K562 (cell line): ENCODE data around the gene THOC5. TPM values are rescaled to one million over a fixed set of nuclear protein-coding genes. Genes with fewer than 3 reads are reported as not detected.

ENCODE experiments used
- ATAC-seq: fragments of 200-7000 bp; cut with Tn5 transposase; 3 replicates; pipeline ENCODE4 v1.9.1; 2020; ENCODE audit warnings: moderate library complexity
- BruUV-seq: library from RNA; stranded (reverse); fragments of 400-500 nt; replicated peaks from 2 replicates; lab custom pipeline; 2021; lab: Mats Ljungman, UMichigan
- CTCF ChIA-PET: fragments of 300-600 bp; formaldehyde crosslinking; extraction: SDS; loops from one replicate; lab custom pipeline; 2021; ENCODE audit warnings: low intra/inter-chr PET ratio; lab: Yijun Ruan, JAX
- POLR2A ChIA-PET: fragments of 300-600, 350-650 bp; sonication (Branson Sonifier 250); formaldehyde crosslinking; extraction: SDS; loops from one replicate; lab custom pipeline; 2021; ENCODE audit warnings: antibody characterized with exemption, inconsistent platforms; lab: Yijun Ruan, JAX
- DNase-seq, 4 experiments: peaks; one replicate each; pipeline versions ENCODE4 v3.0.0 to v3.0.0-alpha.2; 2011 to 2018; ENCODE audit warnings: low spot score in 3 of 4, mixed read lengths in 3 of 4; ENCODE audit errors: extremely low read depth in 1 of 4
- FAIRE-seq: peaks from 2 replicates; lab custom pipeline; 2011; peaks lifted over from hg19 to GRCh38; lab: Jason Lieb, UNC
- H2AFZ ChIP-seq: 2 replicates; pipeline ENCODE4 v1.6.0; 2011; ENCODE audit warnings: low read depth, low read length, control low read depth, inconsistent platforms
- H3K27ac ChIP-seq: fragments of 200-600 bp; 3 replicates; pipeline ENCODE4 v1.8.0; 2011; ENCODE audit warnings: low read depth, mild to moderate bottlenecking, control low read depth, inconsistent platforms, low read length, moderate library complexity, mixed read lengths; ENCODE audit errors: extremely low read depth
- H3K27me3 ChIP-seq, 2 experiments: fragments of 300-600 bp in 1 of 2; 2 replicates in 1 of 2; 3 replicates in 1 of 2; pipeline versions ENCODE4 v1.6.0 to v1.8.0; 2011; ENCODE audit warnings: inconsistent platforms in 2 of 2, low read length in 2 of 2, mild to moderate bottlenecking in 1 of 2, mixed read lengths in 1 of 2, moderate library complexity in 1 of 2; ENCODE audit not compliant: control insufficient read depth in 2 of 2, insufficient read depth in 2 of 2
- H3K36me3 ChIP-seq: fragments of 300-600 bp; 3 replicates; pipeline ENCODE4 v1.8.0; 2011; ENCODE audit warnings: mild to moderate bottlenecking, low read length, inconsistent platforms; ENCODE audit not compliant: control insufficient read depth, insufficient read depth
- H3K4me1 ChIP-seq, 2 experiments: fragments of 200-600 bp in 1 of 2; replicated peaks in 1 of 2; 2 replicates in 1 of 2; 3 replicates in 1 of 2; pipeline versions ENCODE4 v1.5.1 to v1.8.0; 2011; ENCODE audit warnings: inconsistent platforms in 2 of 2, low read length in 2 of 2, mild to moderate bottlenecking in 1 of 2, mixed read lengths in 1 of 2, moderate library complexity in 1 of 2; ENCODE audit not compliant: control insufficient read depth in 2 of 2, insufficient read depth in 2 of 2
- H3K4me2 ChIP-seq: 2 replicates; pipeline ENCODE4 v1.6.1; 2011; ENCODE audit warnings: low read length, control low read depth, inconsistent platforms, mixed read lengths; ENCODE audit not compliant: insufficient read depth
- H3K4me3 ChIP-seq: fragments of 200-600 bp; sonication (generic), shearing (Covaris generic); 2 replicates; pipeline ENCODE4 v1.5.1; 2016; ENCODE audit warnings: control low read depth, inconsistent platforms
- H3K79me2 ChIP-seq: fragments of 200-600 bp; 3 replicates; pipeline ENCODE4 v1.8.0; 2011; ENCODE audit warnings: low read length, inconsistent platforms; ENCODE audit not compliant: control insufficient read depth, insufficient read depth
- H3K9ac ChIP-seq, 2 experiments: 2 replicates each; pipeline versions ENCODE4 v1.6.0 to v1.6.1; 2011; ENCODE audit warnings: low read depth in 2 of 2, low read length in 2 of 2, control low read depth in 1 of 2, inconsistent platforms in 1 of 2, mild to moderate bottlenecking in 1 of 2, mixed read lengths in 1 of 2; ENCODE audit not compliant: insufficient read depth in 1 of 2
- H3K9me1 ChIP-seq: one replicate; pipeline ENCODE4 v1.6.0; 2011; ENCODE audit warnings: inconsistent platforms, mild to moderate bottlenecking, low read length, moderate library complexity; ENCODE audit not compliant: control insufficient read depth, insufficient read depth
- H3K9me3 ChIP-seq: replicated peaks from 2 replicates; pipeline ENCODE4 v1.5.1; 2011; ENCODE audit warnings: low read depth, low read length, inconsistent platforms; ENCODE audit not compliant: control insufficient read depth, insufficient read depth
- H4K20me1 ChIP-seq: replicated peaks from 2 replicates; pipeline ENCODE4 v1.6.1; 2011; ENCODE audit warnings: low read length, inconsistent platforms, mixed read lengths; ENCODE audit not compliant: control insufficient read depth, insufficient read depth
- C11orf30 ChIP-seq: fragments of 450-650 bp; IDR thresholded peaks from 2 replicates; pipeline ENCODE4 v1.6.1; 2016; ENCODE audit warnings: low read depth, mild to moderate bottlenecking
- CLOCK ChIP-seq: fragments of 250-450 bp; sonication (Bioruptor Pico); IDR thresholded peaks from 2 replicates; pipeline ENCODE4 v1.4.0; 2020; ENCODE audit warnings: mild to moderate bottlenecking, moderate library complexity, borderline replicate concordance
- MAFF ChIP-seq: IDR thresholded peaks from 2 replicates; pipeline ENCODE4 v1.6.1; 2012; ENCODE audit warnings: low read length, improper control_type of control experiment
- MAFG ChIP-seq: fragments of 450-650 bp; conservative IDR thresholded peaks from 2 replicates; pipeline ENCODE4 v1.6.1; 2016; ENCODE audit warnings: missing genetic modification characterization, missing compliant biosample characterization
- MAFK ChIP-seq: IDR thresholded peaks from 2 replicates; pipeline ENCODE4 v1.6.1; 2011; ENCODE audit warnings: low read length, improper control_type of control experiment
- NFE2 ChIP-seq: IDR thresholded peaks from 2 replicates; pipeline ENCODE4 v1.6.1; 2014; ENCODE audit warnings: antibody characterized with exemption, low read depth
- NFIC ChIP-seq: fragments of 450-650 bp; IDR thresholded peaks from 2 replicates; pipeline ENCODE4 v1.6.1; 2017; ENCODE audit warnings: mild to moderate bottlenecking, inconsistent platforms
- PTTG1 ChIP-seq: fragments of 450-650 bp; IDR thresholded peaks from 2 replicates; pipeline ENCODE4 v1.6.1; 2016; ENCODE audit warnings: low read depth, mild to moderate bottlenecking, missing genetic modification characterization, missing compliant biosample characterization
- UBTF ChIP-seq, 2 experiments: IDR thresholded peaks; 2 replicates each; pipeline ENCODE4 v1.6.1; 2012; ENCODE audit warnings: improper control_type of control experiment in 2 of 2, low read depth in 2 of 2, low read length in 2 of 2, borderline replicate concordance in 1 of 2
- VEZF1 ChIP-seq: fragments of 200-800 bp; sonication (Bioruptor generic); IDR thresholded peaks from 2 replicates; pipeline ENCODE4 v1.6.1; 2017; ENCODE audit warnings: missing genetic modification characterization, missing compliant biosample characterization
- ZNF316 ChIP-seq: fragments of 450-650 bp; IDR thresholded peaks from 2 replicates; pipeline ENCODE4 v1.6.1; 2016
- ZNF639 ChIP-seq, 2 experiments: fragments of 200-800 bp in 1 of 2; sonication (Bioruptor generic) in 1 of 2; sonication (generic) in 1 of 2; formaldehyde crosslinking in 1 of 2; IDR thresholded peaks in 1 of 2; conservative IDR thresholded peaks in 1 of 2; 2 replicates each; pipeline versions ENCODE4 v1.5.0 to v1.6.1; 2016 to 2020; ENCODE audit warnings: missing compliant biosample characterization in 1 of 2, missing genetic modification characterization in 1 of 2, missing genetic modification reagents in 1 of 2
- WGBS: fragments of 100-300 bp; shearing (Covaris generic); methylation state at CpG from one replicate; pipeline ENCODE4 v1.1.6; 2016; ENCODE audit warnings: low coverage, mixed read lengths; ENCODE audit not compliant: insufficient coverage; ENCODE audit errors: missing lambda C conversion rate; 5-methylcytosine and 5-hydroxymethylcytosine counted together
- in situ Hi-C: fragments of 300-500 bp; cut with MboI; formaldehyde crosslinking; loops from 4 replicates; pipeline ENCODE4 v1.15.0; 2018; ENCODE audit warnings: inconsistent platforms, mixed read lengths
- intact Hi-C: fragments of 100-400 bp; cut with micrococcal nuclease; formaldehyde crosslinking; loops from 2 replicates; pipeline ENCODE4 v1.14.2; 2022
- polyA plus RNA-seq, 8 experiments: library from polyadenylated mRNA; depleted of rRNA in 4 of 8; stranded (reverse) in 5 of 8; unstranded in 3 of 8; fragments of >200 nt; fragmentation: Nextera tagmentation in 2 of 8; fragmentation: Illumina TruSeq in 1 of 8; extraction: Ambion mirVana in 2 of 8; extraction: Trizol in 1 of 8; gene quantifications; 2 replicates each; pipeline versions ENCODE4 v1.2.1 to v1.2.3, GENCODE V29; 2011 to 2014; ENCODE audit warnings: inconsistent platforms in 1 of 8, missing spikeins in 1 of 8
- total RNA-seq, 7 experiments: library from RNA; depleted of rRNA in 6 of 7; stranded (reverse); fragments of >200 nt in 6 of 7; fragmentation: Illumina TruSeq in 2 of 7; extraction: Trizol in 2 of 7; gene quantifications; 2 replicates each; pipeline versions ENCODE4 v1.2.1 to v1.2.3, GENCODE V29; 2011 to 2021; ENCODE audit warnings: low replicate concordance in 1 of 7

The THOC5 gene
- total and polyA plus RNA-seq, 9 of the 15 experiments (the other 6 are each of a cell fraction or from before 2014, with no cell fraction given): 45.3 to 96.5 (median 51.4) TPM

- no peak overlapping the region for H2AFZ ChIP-seq
- no peaks in the 10 kb centered on the region for H3K9me3 ChIP-seq
- H3K9me1 ChIP-seq: peaks cover 10% of the 10 kb centered on the region
- H3K4me1 ChIP-seq: peaks cover 21 to 44% of the 10 kb centered on the region in 2 experiments; a peak in 4 of 5 replicates
- DNase-seq: peak in 3 of 4 experiments; percentile 12 to 54 (median 34)
- TF ChIP-seq NFIC (peak; percentile 51; the same call in 1 of the 2 replicates), MAFK (0 out of 2 replicates have a peak, but pooled peaks have one; percentile 21), MAFF (peak; percentile 43; the same call in 1 of the 2 replicates), UBTF (IDR thresholded peaks at IDR 0.05; ENCODE audit: borderline replicate concordance in 1 of 2, low read depth in 2 of 2, low read length in 2 of 2) (no peak), PTTG1 (tag) (no peak), ZNF639 (CRISPR knock-in tag; conservative IDR thresholded peaks at IDR 0.05 in 1 of 2, IDR thresholded peaks at IDR 0.05 in 1 of 2) (0 out of 4 replicates have a peak, but pooled peaks of 1 of the 2 experiments have one; percentile 19), VEZF1 (CRISPR knock-in tag) (peak; percentile 54), ZNF316 (peak; percentile 64; the same call in 1 of the 2 replicates), CLOCK (CRISPR knock-in tag) (no peak), MAFG (tag) (peak; percentile 53), NFE2 (peak; percentile 83), C11orf30 (peak; percentile 54; the same call in 1 of the 2 replicates)
- TF ChIP-seq, all 486 proteins: peak for 9
- ChIA-PET POLR2A (no interaction called here), CTCF (no interaction called here)
- Histone ChIP-seq H3K4me2 (no peak overlapping the region; the same call in none of the 2 replicates), H3K9ac (peak overlapping the region in 1 of 2 experiments; percentile 61; a peak in 1 of 4 replicates), H3K27ac (no peak overlapping the region), H4K20me1 (peaks cover 19% of the 10 kb centered on the region; the same call in 1 of the 2 replicates), H3K79me2 (peaks cover 41% of the 10 kb centered on the region), H3K27me3 (no peaks in the 10 kb centered on the region), H3K4me3 (no peak overlapping the region), H3K36me3 (peaks cover 11% of the 10 kb centered on the region; the same call in 1 of the 3 replicates)
- in situ Hi-C loops (no loop called here), intact Hi-C loops (no loop called here)
- no TSS peak for BruUV-seq
- FAIRE-seq (peak; percentile 70), ATAC-seq (peak; percentile 20; the same call in 1 of the 3 replicates)
- WGBS: 4% methylated on average over 3 of the region's 4 CpGs
Measured at GRCh38 chr22:29477723-29478318, 75.7 kb downstream of the THOC5 start.
